HUES64 (cell line): ENCODE results near the gene DNAJC5G.

Experiments
- H3K27ac ChIP-seq: 2 replicates; pipeline ENCODE4 v1.7.0; 2013; ENCODE audit warnings: low read depth, low read length, inconsistent platforms
- H3K27me3 ChIP-seq: 2 replicates; pipeline ENCODE4 v1.6.1; 2013; ENCODE audit warnings: mild to moderate bottlenecking, low read length; ENCODE audit not compliant: insufficient read depth
- H3K36me3 ChIP-seq: 2 replicates; pipeline ENCODE4 v1.6.1; 2013; ENCODE audit warnings: mild to moderate bottlenecking, low read length; ENCODE audit not compliant: insufficient read depth
- H3K4me1 ChIP-seq: 2 replicates; pipeline ENCODE4 v1.6.1; 2013; ENCODE audit warnings: mild to moderate bottlenecking, low read length, moderate library complexity; ENCODE audit not compliant: insufficient read depth
- H3K4me3 ChIP-seq: 2 replicates; pipeline ENCODE4 v1.5.1; 2013; ENCODE audit warnings: mild to moderate bottlenecking, low read length, moderate library complexity
- H3K9ac ChIP-seq: 2 replicates; pipeline ENCODE4 v1.6.1; 2013; ENCODE audit warnings: mild to moderate bottlenecking, low read depth, low read length
- H3K9me3 ChIP-seq: 2 replicates; pipeline ENCODE4 v1.6.1; 2013; ENCODE audit warnings: low read depth, low read length; ENCODE audit not compliant: insufficient read depth
- WGBS: fragments of 150-250, 120-280 bp; methylation state at CpG from one replicate; pipeline ENCODE4 v1.1.7; 2013; ENCODE audit warnings: missing lambda C conversion rate; 5-methylcytosine and 5-hydroxymethylcytosine counted together

DNAJC5G gene

GRCh38 chr2:27281855-27282559, 6.8 kb downstream of the DNAJC5G start, which contains the start of gene TRIM54:
TRIM54 (plus strand) TSS chr2:27282429; CDS start chr2:27282732, 303 bp downstream.
- Histone ChIP-seq H3K9me3 (no peaks in the 10 kb centered on the region), H3K4me3 (peak within 1 kb of the TSS; percentile 35), H3K9ac (peak within 1 kb of the TSS; percentile 30), H3K4me1 (peaks cover 28% of the 10 kb centered on the region), H3K27me3 (peaks cover 12% of the 10 kb centered on the region; the same call in 1 of the 2 replicates), H3K36me3 (no peaks in the 10 kb centered on the region), H3K27ac (peak within 1 kb of the TSS; percentile 53; the same call in 1 of the 2 replicates)
- 33% methylated on average over 5 of the region's 5 CpGs for WGBS

GRCh38 chr2:27282892-27283291, 7.7 kb downstream of the DNAJC5G start:
- peak overlapping the region; percentile 53; the same call in 1 of the 2 replicates for H3K27ac ChIP-seq
- WGBS = 51% methylated on average over 5 of the region's 5 CpGs
- H3K4me3 ChIP-seq = peak overlapping the region; percentile 35
- H3K9me3 ChIP-seq = no peaks in the 10 kb centered on the region
- peak overlapping the region; percentile 30 for H3K9ac ChIP-seq
- no peaks in the 10 kb centered on the region for H3K36me3 ChIP-seq
- peaks cover 12% of the 10 kb centered on the region; the same call in 1 of the 2 replicates for H3K27me3 ChIP-seq
- peaks cover 29% of the 10 kb centered on the region for H3K4me1 ChIP-seq

GRCh38 chr2:27284996-27285395, 9.8 kb downstream of the DNAJC5G start:
- Histone ChIP-seq H3K9me3 (no peaks in the 10 kb centered on the region), H3K36me3 (no peaks in the 10 kb centered on the region), H3K4me3 (no peak overlapping the region), H3K4me1 (peaks cover 29% of the 10 kb centered on the region), H3K27ac (no peak overlapping the region), H3K9ac (no peak overlapping the region), H3K27me3 (peaks cover 12% of the 10 kb centered on the region; the same call in 1 of the 2 replicates)
- no CpG with 5 or more reads among the region's 1 CpG for WGBS

- Histone ChIP-seq H3K27ac (no peak overlapping the region), H3K27me3 (peaks cover 12% of the 10 kb centered on the region; the same call in 1 of the 2 replicates), H3K9ac (no peak overlapping the region), H3K9me3 (no peaks in the 10 kb centered on the region), H3K4me3 (no peak overlapping the region), H3K4me1 (peaks cover 29% of the 10 kb centered on the region), H3K36me3 (no peaks in the 10 kb centered on the region)
- 70% methylated on average over 5 of the region's 6 CpGs for WGBS
Measured at GRCh38 chr2:27285481-27285880, 10.2 kb downstream of the DNAJC5G start.

- H3K9me3 ChIP-seq = no peaks in the 10 kb centered on the region
- no peaks in the 10 kb centered on the region for H3K36me3 ChIP-seq
- WGBS = 94% methylated on average over 2 of the region's 3 CpGs
- H3K4me1 ChIP-seq = peaks cover 8% of the 10 kb centered on the region
- no peaks in the 10 kb centered on the region for H3K27me3 ChIP-seq
- H3K27ac ChIP-seq = no peak overlapping the region
- no peak overlapping the region for H3K9ac ChIP-seq
- no peak overlapping the region for H3K4me3 ChIP-seq
Measured at GRCh38 chr2:27288610-27289009, 13.4 kb downstream of the DNAJC5G start.

- Histone ChIP-seq H3K9ac (no peak overlapping the region), H3K4me1 (peaks cover 8% of the 10 kb centered on the region), H3K9me3 (no peaks in the 10 kb centered on the region), H3K27me3 (no peaks in the 10 kb centered on the region), H3K27ac (no peak overlapping the region), H3K4me3 (no peak overlapping the region), H3K36me3 (no peaks in the 10 kb centered on the region)
- 97% methylated on average over 5 of the region's 5 CpGs for WGBS
Measured at GRCh38 chr2:27290549-27290948, 15.3 kb downstream of the DNAJC5G start.

GRCh38 chr2:27291865-27292264, 16.6 kb downstream of the DNAJC5G start:
- Histone ChIP-seq H3K36me3 (no peaks in the 10 kb centered on the region), H3K27ac (no peak overlapping the region), H3K4me1 (peaks cover 6% of the 10 kb centered on the region), H3K9ac (no peak overlapping the region), H3K9me3 (no peaks in the 10 kb centered on the region), H3K4me3 (no peak overlapping the region), H3K27me3 (no peaks in the 10 kb centered on the region)
- 27% methylated on average over 6 of the region's 6 CpGs for WGBS

GRCh38 chr2:27294928-27295327, 19.7 kb downstream of the DNAJC5G start:
- no peak overlapping the region for H3K9ac ChIP-seq
- peaks cover 4% of the 10 kb centered on the region; the same call in 1 of the 2 replicates for H3K4me1 ChIP-seq
- no peak overlapping the region for H3K27ac ChIP-seq
- H3K36me3 ChIP-seq = no peaks in the 10 kb centered on the region
- H3K4me3 ChIP-seq = no peak overlapping the region
- 93% methylated on average over 8 of the region's 8 CpGs for whole genome bisulfite sequencing
- H3K27me3 ChIP-seq = no peaks in the 10 kb centered on the region
- H3K9me3 ChIP-seq = no peaks in the 10 kb centered on the region

GRCh38 chr2:27296481-27296880, 21.2 kb downstream of the DNAJC5G start:
- no peak overlapping the region for H3K27ac ChIP-seq
- no peaks in the 10 kb centered on the region for H3K9me3 ChIP-seq
- 82% methylated on average over 3 of the region's 4 CpGs for WGBS
- peaks cover 4% of the 10 kb centered on the region; the same call in 1 of the 2 replicates for H3K4me1 ChIP-seq
- H3K36me3 ChIP-seq = no peaks in the 10 kb centered on the region
- H3K9ac ChIP-seq = no peak overlapping the region
- no peaks in the 10 kb centered on the region for H3K27me3 ChIP-seq
- no peak overlapping the region for H3K4me3 ChIP-seq

GRCh38 chr2:27297195-27297594, 22.0 kb downstream of the DNAJC5G start:
- peaks cover 4% of the 10 kb centered on the region; the same call in 1 of the 2 replicates for H3K4me1 ChIP-seq
- no peaks in the 10 kb centered on the region for H3K9me3 ChIP-seq
- WGBS = 94% methylated on average over 2 of the region's 3 CpGs
- no peak overlapping the region for H3K9ac ChIP-seq
- H3K4me3 ChIP-seq = no peak overlapping the region
- H3K27me3 ChIP-seq = no peaks in the 10 kb centered on the region
- H3K27ac ChIP-seq = no peak overlapping the region
- no peaks in the 10 kb centered on the region for H3K36me3 ChIP-seq

GRCh38 chr2:27298391-27299080, 23.3 kb downstream of the DNAJC5G start:
- no peaks in the 10 kb centered on the region for H3K4me1 ChIP-seq
- H3K9me3 ChIP-seq = no peaks in the 10 kb centered on the region
- WGBS = 92% methylated on average over 18 of the region's 18 CpGs
- H3K4me3 ChIP-seq = no peak overlapping the region
- H3K36me3 ChIP-seq = no peaks in the 10 kb centered on the region
- no peak overlapping the region for H3K27ac ChIP-seq
- no peaks in the 10 kb centered on the region for H3K27me3 ChIP-seq
- no peak overlapping the region for H3K9ac ChIP-seq
